Measurements from ENCODE around the gene MFAP5. TPM values are rescaled to one million over a fixed set of nuclear protein-coding genes. Genes with fewer than 3 reads are reported as not detected.

MFAP5 gene
- total RNA-seq, 1 experiment from 2014 or later: 0.96 TPM

DNA sequence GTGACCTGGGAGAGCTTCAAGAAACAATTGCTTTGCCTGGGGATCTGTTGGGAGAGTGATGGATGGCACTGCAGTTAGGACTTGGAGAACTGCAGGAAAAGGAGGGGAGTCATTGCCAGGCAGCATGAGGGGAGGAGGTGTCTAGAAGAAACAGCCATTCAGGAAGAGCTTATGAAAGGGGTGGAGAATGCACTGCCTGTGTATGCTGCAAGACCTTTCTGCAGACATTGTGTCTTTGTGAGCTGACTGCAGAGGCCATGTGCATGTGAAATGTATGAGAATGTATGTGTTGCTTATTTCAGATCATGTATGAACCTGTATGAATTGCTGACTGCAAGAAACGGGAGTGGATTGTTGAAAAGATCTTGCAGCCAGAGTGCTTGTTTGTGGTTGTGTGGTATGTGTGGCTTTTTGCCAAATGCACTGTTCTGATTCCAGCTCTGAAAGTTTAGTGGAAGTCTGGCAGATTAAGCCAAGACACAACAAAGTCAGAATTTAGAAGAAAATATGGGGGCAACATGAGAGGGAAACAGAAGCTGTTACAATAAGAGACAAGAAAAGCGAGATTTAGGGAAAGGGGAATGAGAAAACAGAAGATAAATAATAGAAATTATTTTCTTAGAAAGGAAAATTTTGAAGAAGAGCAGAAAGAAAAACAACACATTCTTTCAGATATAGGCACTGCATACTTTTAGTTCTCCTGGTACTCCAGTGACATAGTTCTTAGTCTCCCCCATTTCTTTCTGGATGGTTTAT is 25.4 kb upstream of the MFAP5 start:
- Mint-ChIP-seq H3K4me1 (peaks cover 40% of the 10 kb centered on the region), H3K27ac (no peak overlapping the region), H3K9me3 (peaks cover 6% of the 10 kb centered on the region), H3K36me3 (peaks cover 13% of the 10 kb centered on the region), H3K27me3 (ENCODE audit: low read depth) (no peaks in the 10 kb centered on the region), H3K4me3 (no peak overlapping the region)
- TF ChIP-seq, protein P1, sequence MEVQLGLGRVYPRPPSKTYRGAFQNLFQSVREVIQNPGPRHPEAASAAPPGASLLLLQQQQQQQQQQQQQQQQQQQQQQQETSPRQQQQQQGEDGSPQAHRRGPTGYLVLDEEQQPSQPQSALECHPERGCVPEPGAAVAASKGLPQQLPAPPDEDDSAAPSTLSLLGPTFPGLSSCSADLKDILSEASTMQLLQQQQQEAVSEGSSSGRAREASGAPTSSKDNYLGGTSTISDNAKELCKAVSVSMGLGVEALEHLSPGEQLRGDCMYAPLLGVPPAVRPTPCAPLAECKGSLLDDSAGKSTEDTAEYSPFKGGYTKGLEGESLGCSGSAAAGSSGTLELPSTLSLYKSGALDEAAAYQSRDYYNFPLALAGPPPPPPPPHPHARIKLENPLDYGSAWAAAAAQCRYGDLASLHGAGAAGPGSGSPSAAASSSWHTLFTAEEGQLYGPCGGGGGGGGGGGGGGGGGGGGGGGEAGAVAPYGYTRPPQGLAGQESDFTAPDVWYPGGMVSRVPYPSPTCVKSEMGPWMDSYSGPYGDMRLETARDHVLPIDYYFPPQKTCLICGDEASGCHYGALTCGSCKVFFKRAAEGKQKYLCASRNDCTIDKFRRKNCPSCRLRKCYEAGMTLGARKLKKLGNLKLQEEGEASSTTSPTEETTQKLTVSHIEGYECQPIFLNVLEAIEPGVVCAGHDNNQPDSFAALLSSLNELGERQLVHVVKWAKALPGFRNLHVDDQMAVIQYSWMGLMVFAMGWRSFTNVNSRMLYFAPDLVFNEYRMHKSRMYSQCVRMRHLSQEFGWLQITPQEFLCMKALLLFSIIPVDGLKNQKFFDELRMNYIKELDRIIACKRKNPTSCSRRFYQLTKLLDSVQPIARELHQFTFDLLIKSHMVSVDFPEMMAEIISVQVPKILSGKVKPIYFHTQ (CRISPR knock-in tag; IDR thresholded peaks at IDR 0.05): no peak
- TF ChIP-seq ZBTB21 (CRISPR knock-in tag; IDR thresholded peaks at IDR 0.05; ENCODE audit: borderline replicate concordance) (0 out of 2 replicates have a peak, but pooled peaks have one; percentile 39), CREM (CRISPR knock-in tag; IDR thresholded peaks at IDR 0.05) (no peak)
- CTCF ChIA-PET: interaction anchor here (0.6 to 1.7 kb wide), 8 partner anchors 31 to 202 kb away, joined by 3 to 14 read pairs (median 4); partner anchors contain the start of gene A2ML1
- POLR2A ChIA-PET: interaction anchor here (1.1 kb wide), 1 partner anchor 9 kb away, joined by 8 read pairs; the partner anchor contains the start of gene RIMKLB
- ATAC-seq (peak; percentile 62), DNase-seq (ENCODE audit: low spot score) (no peak)

GRCh38 chr12:8685051-8685450 is 22.4 kb upstream of the MFAP5 start:
- Mint-ChIP-seq H3K27ac (no peak overlapping the region; the same call in 1 of the 2 replicates), H3K4me3 (no peak overlapping the region), H3K4me1 (peaks cover 35% of the 10 kb centered on the region), H3K9me3 (peaks cover 6% of the 10 kb centered on the region), H3K27me3 (ENCODE audit: low read depth) (no peaks in the 10 kb centered on the region), H3K36me3 (peaks cover 13% of the 10 kb centered on the region)
- CTCF ChIA-PET: interaction anchor here (0.5 to 2.6 kb wide), 5 partner anchors 52 to 749 kb away, joined by 3 to 8 read pairs (median 4); no protein-coding TSS in a partner anchor
- ATAC-seq (no peak), DNase-seq (ENCODE audit: low spot score) (no peak)
- POLR2A ChIA-PET: interaction anchor here (1.6 kb wide), 1 partner anchor 13 kb away, joined by 5 read pairs; the partner anchor contains the start of gene RIMKLB
- no peak for TF ChIP-seq ZNF138 (CRISPR knock-in tag; conservative IDR thresholded peaks at IDR 0.05)
- TF ChIP-seq, protein P2, sequence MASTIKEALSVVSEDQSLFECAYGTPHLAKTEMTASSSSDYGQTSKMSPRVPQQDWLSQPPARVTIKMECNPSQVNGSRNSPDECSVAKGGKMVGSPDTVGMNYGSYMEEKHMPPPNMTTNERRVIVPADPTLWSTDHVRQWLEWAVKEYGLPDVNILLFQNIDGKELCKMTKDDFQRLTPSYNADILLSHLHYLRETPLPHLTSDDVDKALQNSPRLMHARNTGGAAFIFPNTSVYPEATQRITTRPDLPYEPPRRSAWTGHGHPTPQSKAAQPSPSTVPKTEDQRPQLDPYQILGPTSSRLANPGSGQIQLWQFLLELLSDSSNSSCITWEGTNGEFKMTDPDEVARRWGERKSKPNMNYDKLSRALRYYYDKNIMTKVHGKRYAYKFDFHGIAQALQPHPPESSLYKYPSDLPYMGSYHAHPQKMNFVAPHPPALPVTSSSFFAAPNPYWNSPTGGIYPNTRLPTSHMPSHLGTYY (CRISPR knock-in tag; IDR thresholded peaks at IDR 0.05): no peak
- no peak for TF ChIP-seq GTF2I (CRISPR knock-in tag; conservative IDR thresholded peaks at IDR 0.05)
- TF ChIP-seq TEAD1 (CRISPR knock-in tag; IDR thresholded peaks at IDR 0.05): no peak
- no peak for TF ChIP-seq EMX1 (CRISPR knock-in tag; IDR thresholded peaks at IDR 0.05)
- TF ChIP-seq, protein P3, sequence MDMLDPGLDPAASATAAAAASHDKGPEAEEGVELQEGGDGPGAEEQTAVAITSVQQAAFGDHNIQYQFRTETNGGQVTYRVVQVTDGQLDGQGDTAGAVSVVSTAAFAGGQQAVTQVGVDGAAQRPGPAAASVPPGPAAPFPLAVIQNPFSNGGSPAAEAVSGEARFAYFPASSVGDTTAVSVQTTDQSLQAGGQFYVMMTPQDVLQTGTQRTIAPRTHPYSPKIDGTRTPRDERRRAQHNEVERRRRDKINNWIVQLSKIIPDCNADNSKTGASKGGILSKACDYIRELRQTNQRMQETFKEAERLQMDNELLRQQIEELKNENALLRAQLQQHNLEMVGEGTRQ (CRISPR knock-in tag; IDR thresholded peaks at IDR 0.05): no peak
- no peak for TF ChIP-seq ESRRA (CRISPR knock-in tag; IDR thresholded peaks at IDR 0.05; ENCODE audit: borderline replicate concordance)
- TF ChIP-seq E2F4 (CRISPR knock-in tag; IDR thresholded peaks at IDR 0.05; ENCODE audit: borderline replicate concordance, low read depth): no peak
- TF ChIP-seq PREB (CRISPR knock-in tag; IDR thresholded peaks at IDR 0.05; ENCODE audit: borderline replicate concordance): no peak
- TF ChIP-seq PRDM15 (CRISPR knock-in tag; IDR thresholded peaks at IDR 0.05): no peak
- TF ChIP-seq, protein P1 (CRISPR knock-in tag; IDR thresholded peaks at IDR 0.05): no peak
- TF ChIP-seq ZNF416 (CRISPR knock-in tag; IDR thresholded peaks at IDR 0.05): no peak
- TF ChIP-seq ZNF232 (CRISPR knock-in tag; IDR thresholded peaks at IDR 0.05): no peak
- no peak for TF ChIP-seq TCF7 (CRISPR knock-in tag; IDR thresholded peaks at IDR 0.05; ENCODE audit: low read depth)
- no peak for TF ChIP-seq GRHL2 (CRISPR knock-in tag; IDR thresholded peaks at IDR 0.05; ENCODE audit: insufficient replicate concordance, severe bottlenecking)
- TF ChIP-seq JAZF1 (CRISPR knock-in tag; IDR thresholded peaks at IDR 0.05): no peak

Measured in WTC11 (cell line).